Measurements from ENCODE around the gene CCDC74A.
"Not testable (repeated sequence)": the region's sequence is repeated elsewhere in the genome, so short reads cannot be mapped to it uniquely, and the experiment has no call there.

CCDC74A gene

GRCh38 chr2:131532723-131533608 is 5.3 kb downstream of the CCDC74A start:
- H2AFZ ChIP-seq (ENCODE audit: low read depth, low read length); H3K9me3 ChIP-seq (ENCODE audit: insufficient read depth, low read length, severe bottlenecking); H3K79me2 ChIP-seq (ENCODE audit: insufficient read depth, low read length); H4K20me1 ChIP-seq (ENCODE audit: insufficient read depth, low read length); ATAC-seq (ENCODE audit: insufficient read depth, low read depth); H3K27me3 ChIP-seq (ENCODE audit: insufficient read depth, low read length, poor library complexity); H3K36me3 ChIP-seq (ENCODE audit: insufficient read depth, low read length); H3K4me3 ChIP-seq (ENCODE audit: low read depth in 1 of 2, low read length in 2 of 2); H3K4me1 ChIP-seq (ENCODE audit: insufficient read depth, low read length); DNase-seq; H3K9ac ChIP-seq (ENCODE audit: low read depth, low read length); H3K4me2 ChIP-seq (ENCODE audit: insufficient read depth, low read length); H3K27ac ChIP-seq (ENCODE audit: low read length): not testable (repeated sequence)

DNA sequence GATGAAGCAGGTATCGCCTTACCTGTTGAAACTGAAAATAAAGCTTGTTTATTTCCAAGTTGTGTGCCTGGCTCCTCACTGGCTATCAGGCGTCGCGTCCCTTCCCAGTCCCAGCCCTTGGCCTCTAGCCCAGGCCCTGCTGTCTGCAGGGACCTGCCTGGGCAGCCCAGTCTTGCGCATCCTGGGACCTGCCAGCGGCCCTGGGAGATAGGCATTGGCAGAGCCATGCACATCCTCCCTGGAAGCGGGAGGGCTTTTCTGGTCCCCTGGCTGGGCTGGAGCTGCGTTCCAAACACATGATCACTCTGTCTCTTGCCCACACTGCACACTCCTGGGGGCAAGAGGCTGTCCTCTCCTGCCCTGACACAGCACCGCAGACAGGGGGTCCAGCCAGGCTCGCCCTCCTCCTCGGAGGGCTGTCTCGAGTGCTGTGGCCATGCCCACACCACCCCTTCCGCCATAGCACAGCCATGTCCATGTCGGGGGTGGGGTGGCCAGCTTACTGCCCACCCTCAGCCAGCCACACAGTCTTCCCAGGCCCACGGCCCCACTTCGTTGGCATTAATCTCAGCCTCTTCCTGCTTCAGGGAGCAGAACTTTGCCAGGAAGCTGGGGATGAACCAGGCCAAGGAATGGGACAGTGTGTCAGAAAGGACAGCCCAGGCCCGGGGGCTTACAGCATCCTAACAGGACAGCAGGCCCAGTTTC is 6.1 kb downstream of the CCDC74A start:
- ATAC-seq (ENCODE audit: insufficient read depth, low read depth); H3K4me3 ChIP-seq (ENCODE audit: low read depth in 1 of 2, low read length in 2 of 2); H4K20me1 ChIP-seq (ENCODE audit: insufficient read depth, low read length); H3K9me3 ChIP-seq (ENCODE audit: insufficient read depth, low read length, severe bottlenecking); H3K27me3 ChIP-seq (ENCODE audit: insufficient read depth, low read length, poor library complexity); H3K4me2 ChIP-seq (ENCODE audit: insufficient read depth, low read length); H3K27ac ChIP-seq (ENCODE audit: low read length); H3K9ac ChIP-seq (ENCODE audit: low read depth, low read length); H2AFZ ChIP-seq (ENCODE audit: low read depth, low read length); H3K36me3 ChIP-seq (ENCODE audit: insufficient read depth, low read length); H3K4me1 ChIP-seq (ENCODE audit: insufficient read depth, low read length); DNase-seq; H3K79me2 ChIP-seq (ENCODE audit: insufficient read depth, low read length): not testable (repeated sequence)

DNA sequence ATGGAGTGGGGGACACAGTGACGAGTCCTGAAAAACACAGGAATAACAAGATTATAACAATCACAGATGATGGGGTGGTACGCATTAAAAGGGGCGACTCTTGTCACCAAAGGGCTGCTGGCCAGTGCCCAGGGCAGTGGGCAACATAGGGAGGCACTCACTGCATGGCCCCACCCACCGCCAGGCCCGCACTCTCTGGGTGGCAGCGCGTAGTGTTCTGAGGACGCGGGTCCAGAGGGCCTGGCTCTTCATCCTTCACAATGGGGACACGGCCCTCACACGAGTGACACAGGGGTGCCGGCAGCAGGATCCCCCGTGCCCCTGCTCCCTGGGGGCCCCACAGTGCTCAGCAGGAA is 6.6 kb downstream of the CCDC74A start:
- H3K4me1 ChIP-seq (ENCODE audit: insufficient read depth, low read length); H3K27me3 ChIP-seq (ENCODE audit: insufficient read depth, low read length, poor library complexity); H3K9ac ChIP-seq (ENCODE audit: low read depth, low read length); DNase-seq; H2AFZ ChIP-seq (ENCODE audit: low read depth, low read length); H4K20me1 ChIP-seq (ENCODE audit: insufficient read depth, low read length); H3K36me3 ChIP-seq (ENCODE audit: insufficient read depth, low read length); H3K27ac ChIP-seq (ENCODE audit: low read length); H3K79me2 ChIP-seq (ENCODE audit: insufficient read depth, low read length); H3K4me3 ChIP-seq (ENCODE audit: low read depth in 1 of 2, low read length in 2 of 2); H3K4me2 ChIP-seq (ENCODE audit: insufficient read depth, low read length); H3K9me3 ChIP-seq (ENCODE audit: insufficient read depth, low read length, severe bottlenecking); ATAC-seq (ENCODE audit: insufficient read depth, low read depth): not testable (repeated sequence)

DNA sequence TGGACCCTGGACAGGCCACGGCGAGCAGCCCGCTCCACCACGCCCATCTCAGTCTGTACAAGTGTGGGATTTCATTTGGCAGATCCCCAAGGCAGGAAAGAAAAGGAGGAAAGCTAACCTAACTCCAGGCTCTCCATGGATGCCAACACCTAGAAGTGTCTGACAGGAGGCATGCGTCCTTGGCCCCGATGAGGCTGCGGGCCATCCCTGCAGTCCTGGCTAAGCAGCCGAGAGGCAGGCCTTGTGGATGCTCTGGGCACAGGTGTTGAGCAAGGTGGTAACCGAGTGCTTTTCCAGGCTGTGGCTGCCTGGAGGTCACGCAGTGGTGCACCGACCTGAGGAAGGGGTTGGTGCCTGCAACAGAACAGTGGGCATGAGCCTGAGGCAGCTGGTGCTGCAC is 7.3 kb downstream of the CCDC74A start:
- not testable (repeated sequence) for H3K79me2 ChIP-seq (ENCODE audit: insufficient read depth, low read length); H3K27ac ChIP-seq (ENCODE audit: low read length); H4K20me1 ChIP-seq (ENCODE audit: insufficient read depth, low read length); H3K4me1 ChIP-seq (ENCODE audit: insufficient read depth, low read length); ATAC-seq (ENCODE audit: insufficient read depth, low read depth); H3K4me3 ChIP-seq (ENCODE audit: low read depth in 1 of 2, low read length in 2 of 2); H3K9ac ChIP-seq (ENCODE audit: low read depth, low read length); DNase-seq; H3K27me3 ChIP-seq (ENCODE audit: insufficient read depth, low read length, poor library complexity); H2AFZ ChIP-seq (ENCODE audit: low read depth, low read length); H3K36me3 ChIP-seq (ENCODE audit: insufficient read depth, low read length); H3K9me3 ChIP-seq (ENCODE audit: insufficient read depth, low read length, severe bottlenecking); H3K4me2 ChIP-seq (ENCODE audit: insufficient read depth, low read length)

DNA sequence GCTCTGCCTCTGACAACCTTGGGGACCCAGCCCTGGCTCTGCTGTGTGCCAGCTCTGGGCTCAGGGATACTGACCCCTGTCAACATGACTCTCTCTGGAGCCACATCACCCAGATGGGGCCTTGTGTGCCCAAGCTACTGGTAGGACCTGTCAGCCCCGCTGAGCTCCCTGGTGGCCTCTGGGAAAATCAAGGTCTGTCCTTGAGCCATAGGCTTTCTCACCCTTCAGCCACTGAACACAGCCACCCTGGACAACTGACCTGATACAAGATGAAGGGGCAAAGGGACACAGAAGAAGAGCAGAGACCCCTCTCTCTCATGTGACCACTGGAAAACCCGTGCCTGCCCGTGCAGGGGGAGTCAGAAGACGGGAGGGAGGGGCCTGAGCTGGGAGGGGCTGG is 7.8 kb downstream of the CCDC74A start:
- no peaks in the 10 kb centered on the region for H3K36me3 ChIP-seq (ENCODE audit: insufficient read depth, low read length)
- no peaks in the 10 kb centered on the region for H3K79me2 ChIP-seq (ENCODE audit: insufficient read depth, low read length)
- H2AFZ ChIP-seq (ENCODE audit: low read depth, low read length), result no peak overlapping the region
- H3K27ac ChIP-seq (ENCODE audit: low read length), result no peak overlapping the region
- TF ChIP-seq CTCF (IDR thresholded peaks at IDR 0.05; ENCODE audit: borderline replicate concordance, extremely low read depth, low read length, poor library complexity, severe bottlenecking) (no peak), EZH2 (IDR thresholded peaks at IDR 0.05; ENCODE audit: borderline replicate concordance, low read depth, low read length, severe bottlenecking) (no peak)
- no peak for DNase-seq
- H3K27me3 ChIP-seq (ENCODE audit: insufficient read depth, low read length, poor library complexity), result no peaks in the 10 kb centered on the region
- H3K4me3 ChIP-seq (ENCODE audit: low read depth in 1 of 2, low read length in 2 of 2), result no peak overlapping the region
- H3K4me1 ChIP-seq (ENCODE audit: insufficient read depth, low read length), result no peaks in the 10 kb centered on the region
- no peaks in the 10 kb centered on the region for H4K20me1 ChIP-seq (ENCODE audit: insufficient read depth, low read length)
- no peak overlapping the region for H3K9ac ChIP-seq (ENCODE audit: low read depth, low read length)
- H3K9me3 ChIP-seq (ENCODE audit: insufficient read depth, low read length, severe bottlenecking), result no peaks in the 10 kb centered on the region
- no peak for ATAC-seq (ENCODE audit: insufficient read depth, low read depth)
- no peak overlapping the region for H3K4me2 ChIP-seq (ENCODE audit: insufficient read depth, low read length)

- H3K27me3 ChIP-seq (ENCODE audit: insufficient read depth, low read length, poor library complexity); H2AFZ ChIP-seq (ENCODE audit: low read depth, low read length); DNase-seq; H3K4me1 ChIP-seq (ENCODE audit: insufficient read depth, low read length); H3K27ac ChIP-seq (ENCODE audit: low read length); H3K9ac ChIP-seq (ENCODE audit: low read depth, low read length); H3K4me3 ChIP-seq (ENCODE audit: low read depth in 1 of 2, low read length in 2 of 2); H4K20me1 ChIP-seq (ENCODE audit: insufficient read depth, low read length); H3K9me3 ChIP-seq (ENCODE audit: insufficient read depth, low read length, severe bottlenecking); H3K79me2 ChIP-seq (ENCODE audit: insufficient read depth, low read length); ATAC-seq (ENCODE audit: insufficient read depth, low read depth); H3K36me3 ChIP-seq (ENCODE audit: insufficient read depth, low read length); H3K4me2 ChIP-seq (ENCODE audit: insufficient read depth, low read length): not testable (repeated sequence)
Observed at GRCh38 chr2:131535951-131536826, 8.5 kb downstream of the CCDC74A start.

DNA sequence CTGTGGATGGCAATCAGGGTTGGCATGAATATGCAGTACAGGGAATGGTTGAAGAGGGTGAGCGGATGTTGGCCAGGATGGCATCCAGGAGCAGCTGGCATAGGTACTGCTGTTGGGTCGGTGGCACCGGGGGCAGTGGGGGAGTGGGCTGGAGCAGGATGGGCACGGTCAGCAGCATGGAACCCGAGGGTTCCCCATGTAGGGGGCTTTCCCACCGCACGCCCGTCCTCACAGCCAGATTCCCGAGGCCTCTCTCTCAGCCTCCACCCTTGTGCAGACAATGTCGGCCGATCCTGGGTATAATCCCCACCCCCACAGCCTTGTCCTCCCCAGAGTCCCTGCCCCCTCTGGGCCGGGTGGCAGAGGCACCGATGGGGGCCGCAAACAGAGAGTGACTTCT is 9.2 kb downstream of the CCDC74A start:
- not testable (repeated sequence) for H4K20me1 ChIP-seq (ENCODE audit: insufficient read depth, low read length); H3K36me3 ChIP-seq (ENCODE audit: insufficient read depth, low read length); H3K4me1 ChIP-seq (ENCODE audit: insufficient read depth, low read length); H3K4me2 ChIP-seq (ENCODE audit: insufficient read depth, low read length); H3K27me3 ChIP-seq (ENCODE audit: insufficient read depth, low read length, poor library complexity); H3K9ac ChIP-seq (ENCODE audit: low read depth, low read length); H3K9me3 ChIP-seq (ENCODE audit: insufficient read depth, low read length, severe bottlenecking); ATAC-seq (ENCODE audit: insufficient read depth, low read depth); H3K79me2 ChIP-seq (ENCODE audit: insufficient read depth, low read length); H3K27ac ChIP-seq (ENCODE audit: low read length); DNase-seq; H2AFZ ChIP-seq (ENCODE audit: low read depth, low read length); H3K4me3 ChIP-seq (ENCODE audit: low read depth in 1 of 2, low read length in 2 of 2)
